NCI-H748 treated with DMSO at 0.1 percent for 48 hours (cell line): ENCODE measurements around the gene DAB2IP.

Source experiments
- DNase-seq: peaks from one replicate; lab custom pipeline; 2025; lab: John Stamatoyannopoulos, UW

DAB2IP gene

GRCh38 chr9:121763561-121764370 lies 112.3 kb downstream of the DAB2IP start:
- DNase-seq, result no peak

DNA sequence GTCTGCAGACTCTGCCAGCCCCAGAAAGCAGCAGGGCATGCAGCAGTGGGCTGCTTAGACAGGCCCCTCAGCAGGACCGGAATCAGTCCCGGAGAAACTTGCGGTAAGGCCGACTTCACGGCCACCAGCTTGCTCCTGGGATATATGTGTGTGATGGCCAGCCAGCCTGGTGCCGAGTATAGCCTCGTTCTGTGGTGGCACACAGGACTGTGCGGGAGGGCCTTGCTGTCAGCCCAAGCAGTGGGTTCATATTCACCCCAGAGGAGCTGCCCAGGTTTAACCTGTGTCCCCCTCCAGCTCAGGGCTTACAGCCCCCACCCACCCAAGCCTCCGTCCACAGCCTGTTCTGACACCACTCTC lies 112.9 kb downstream of the DAB2IP start:
- no peak for DNase-seq

DNA sequence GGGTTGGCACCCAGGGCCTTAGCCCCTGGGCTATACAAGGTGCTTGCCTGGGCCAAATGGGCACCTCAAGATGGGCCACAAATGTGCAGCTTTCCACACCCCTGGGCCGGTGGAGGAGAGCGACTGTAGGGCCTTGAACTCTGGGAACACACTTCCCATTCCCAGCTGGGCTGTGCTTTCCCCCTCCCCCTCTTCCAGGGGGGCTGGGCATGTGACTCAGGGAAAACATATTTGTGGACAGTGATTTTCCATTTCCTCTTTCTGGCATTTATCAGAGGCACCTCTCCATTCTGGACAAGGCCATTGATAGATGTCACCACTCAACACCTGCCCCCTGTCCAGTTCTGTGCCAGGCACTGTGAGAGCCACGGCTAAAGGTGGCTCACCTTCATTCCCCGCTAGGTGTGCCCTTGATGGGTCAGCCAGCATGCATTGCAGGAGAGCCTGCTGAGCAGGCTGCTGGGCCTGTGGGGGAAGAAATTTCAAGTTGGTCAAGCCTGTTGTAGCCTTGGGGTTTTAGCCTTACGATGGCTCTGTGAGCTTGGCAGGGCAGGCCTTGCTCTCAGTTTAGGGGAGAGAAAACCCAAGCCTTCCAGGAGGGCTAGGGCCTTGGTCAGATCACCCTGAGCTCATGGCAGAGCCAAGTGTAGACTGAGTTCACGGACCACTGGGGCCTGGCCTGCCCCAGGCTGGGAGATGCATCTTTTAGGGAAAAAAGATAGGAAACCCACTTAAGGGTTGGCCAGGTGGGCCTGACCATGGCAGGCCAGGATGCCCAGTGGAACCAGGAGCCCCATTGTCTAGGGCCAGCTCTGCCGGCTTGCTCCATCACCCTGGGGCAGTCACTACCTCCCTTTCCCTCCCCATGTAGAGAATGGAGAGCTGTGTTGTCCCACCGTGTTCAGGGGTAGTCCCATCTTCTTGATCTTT lies 113.9 kb downstream of the DAB2IP start:
- no peak for DNase-seq

DNA sequence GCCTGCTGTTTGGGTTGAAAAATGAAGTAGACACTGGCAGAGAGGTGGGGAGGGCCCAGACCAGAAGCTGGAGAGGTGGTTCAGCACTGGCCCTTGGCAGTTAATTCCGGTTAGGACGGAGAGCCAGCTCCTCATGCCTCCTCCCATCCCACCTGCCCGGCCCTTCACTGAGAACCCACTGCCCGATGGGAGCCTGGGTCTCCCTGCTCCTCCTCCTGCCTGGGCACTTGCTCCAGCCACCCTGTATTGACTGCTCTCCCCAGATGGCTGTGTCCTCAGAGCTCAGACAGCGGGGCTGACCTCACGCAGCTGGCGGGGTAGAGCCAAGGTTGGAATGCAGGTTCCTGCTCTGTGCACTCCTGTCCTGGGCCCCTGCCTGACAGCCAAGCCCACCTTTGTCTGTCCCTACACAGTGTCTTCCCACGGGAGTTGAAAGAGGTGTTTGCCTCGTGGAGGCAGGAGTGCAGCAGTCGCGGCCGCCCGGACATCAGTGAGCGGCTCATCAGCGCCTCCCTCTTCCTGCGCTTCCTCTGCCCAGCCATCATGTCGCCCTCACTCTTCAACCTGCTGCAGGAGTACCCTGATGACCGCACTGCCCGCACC lies 114.7 kb downstream of the DAB2IP start:
- no peak for DNase-seq

- no peak for DNase-seq
These were observed 115.8 kb downstream of the DAB2IP start for GRCh38 chr9:121767171-121767769.

DNA sequence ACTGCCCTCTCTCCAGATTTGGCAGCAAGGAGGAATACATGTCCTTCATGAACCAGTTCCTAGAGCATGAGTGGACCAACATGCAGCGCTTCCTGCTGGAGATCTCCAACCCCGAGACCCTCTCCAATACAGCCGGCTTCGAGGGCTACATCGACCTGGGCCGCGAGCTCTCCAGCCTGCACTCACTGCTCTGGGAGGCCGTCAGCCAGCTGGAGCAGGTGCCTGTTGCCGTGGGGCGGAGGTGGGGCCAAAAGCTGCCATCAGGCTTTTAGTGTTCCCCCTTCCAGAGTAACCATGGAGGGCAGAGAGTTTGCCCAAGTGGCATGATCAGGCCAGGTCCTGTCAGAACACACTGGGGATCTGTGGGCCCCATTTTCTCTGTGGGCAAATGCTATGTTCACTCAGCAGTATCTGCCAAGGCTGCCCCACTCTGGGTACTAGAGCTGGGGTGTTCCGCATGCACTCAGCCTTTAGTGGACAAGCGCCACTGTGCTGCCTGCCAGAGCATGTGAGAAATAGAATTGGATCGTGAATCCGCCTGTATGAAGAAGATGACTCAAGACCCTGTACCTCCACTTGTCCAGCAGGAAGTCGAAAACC lies 117.1 kb downstream of the DAB2IP start:
- DNase-seq, result no peak

DNA sequence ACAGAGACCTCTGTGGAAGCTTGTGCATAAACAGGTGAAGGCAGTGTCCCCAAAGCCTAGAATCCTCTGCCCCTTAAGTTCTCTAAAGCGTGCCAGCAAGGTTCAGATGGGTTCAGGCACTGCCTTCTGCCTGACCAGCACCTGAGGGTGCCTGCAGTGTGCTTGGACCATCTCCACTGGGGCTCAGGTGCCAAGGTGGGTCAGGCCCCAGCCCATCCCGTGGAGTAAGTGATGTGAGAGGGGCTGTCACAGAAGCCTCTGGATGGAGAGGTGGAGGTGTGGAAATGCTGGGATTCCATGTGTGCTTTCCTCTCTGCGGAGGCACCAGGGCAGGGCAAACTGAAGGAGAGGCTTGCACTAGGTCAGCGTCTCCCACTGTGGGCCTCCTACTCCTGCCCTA lies 118.5 kb downstream of the DAB2IP start:
- DNase-seq, result no peak

DNA sequence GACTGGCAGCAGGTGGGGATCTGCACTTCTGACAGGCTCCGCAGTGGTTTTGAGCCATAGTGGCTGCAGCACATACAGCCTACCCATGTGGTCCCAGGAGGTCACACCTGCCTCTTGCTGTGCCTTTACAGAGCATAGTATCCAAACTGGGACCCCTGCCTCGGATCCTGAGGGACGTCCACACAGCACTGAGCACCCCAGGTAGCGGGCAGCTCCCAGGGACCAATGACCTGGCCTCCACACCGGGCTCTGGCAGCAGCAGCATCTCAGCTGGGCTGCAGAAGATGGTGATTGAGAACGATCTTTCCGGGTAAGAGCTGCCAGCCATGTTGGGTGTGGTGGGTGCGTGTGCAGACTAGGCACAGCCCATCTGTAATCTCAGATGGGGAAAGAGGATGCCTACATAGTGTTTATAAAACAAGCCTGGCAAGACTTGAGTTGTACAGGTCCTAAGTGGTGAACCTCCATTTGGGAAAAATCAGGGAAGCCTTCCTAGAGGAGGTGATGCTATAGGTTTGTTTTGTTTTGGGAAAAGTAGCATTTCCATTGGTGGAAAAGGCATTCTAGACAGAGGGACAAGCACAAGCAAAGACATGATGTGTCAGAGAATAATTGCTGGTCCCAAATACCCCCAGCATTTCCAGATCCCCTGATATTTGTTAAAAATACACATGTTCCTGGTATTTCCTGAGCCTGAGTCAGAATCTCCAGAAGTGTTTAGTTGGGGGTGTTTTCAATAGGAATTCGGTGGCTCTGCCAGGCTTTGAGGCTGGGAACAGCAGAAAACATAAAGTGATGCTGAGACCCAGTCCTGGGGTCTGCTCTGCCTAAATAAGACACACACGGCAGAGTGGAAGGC lies 119.2 kb downstream of the DAB2IP start:
- no peak for DNase-seq

GRCh38 chr9:121771418-121771817 lies 120.0 kb downstream of the DAB2IP start:
- DNase-seq, result no peak

DNA sequence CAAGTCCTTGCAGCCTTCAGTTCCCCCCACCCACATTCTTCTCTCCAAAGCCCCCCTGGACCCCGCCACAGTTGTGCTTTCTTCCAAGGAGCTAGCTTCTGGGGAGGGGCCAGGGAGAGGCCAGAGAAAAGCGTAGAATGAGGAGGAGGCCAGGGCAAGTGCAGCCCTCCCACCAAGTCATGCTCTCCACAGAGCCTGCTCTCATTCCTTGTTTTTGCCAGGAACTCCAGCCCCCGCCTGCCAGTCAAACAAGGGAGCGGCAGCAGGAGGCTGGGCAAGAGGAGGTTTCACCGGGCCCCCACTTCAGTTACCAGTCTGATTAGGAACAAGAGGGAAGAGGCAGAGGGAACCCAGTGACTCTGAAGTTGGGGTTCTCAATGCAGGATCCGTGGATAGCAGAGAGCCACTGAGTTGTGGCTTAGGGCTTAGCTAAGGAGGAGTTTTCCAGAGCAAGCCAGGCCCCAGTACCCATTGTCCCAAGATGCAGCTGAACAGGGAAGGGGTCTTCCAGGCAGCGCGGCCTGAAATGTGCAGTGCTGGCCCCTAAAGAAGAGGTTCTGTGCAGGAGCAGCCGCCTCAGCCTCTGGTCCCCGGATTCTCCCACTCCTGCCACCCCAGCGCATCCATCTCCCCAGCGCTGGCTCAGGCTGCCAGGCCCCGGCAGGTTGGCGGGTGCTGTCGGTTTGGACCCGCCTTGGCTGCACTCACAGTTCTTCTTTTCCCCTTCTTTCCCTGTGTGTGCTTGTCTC lies 120.6 kb downstream of the DAB2IP start:
- DNase-seq, result no peak

GRCh38 chr9:121772600-121773285 lies 121.3 kb downstream of the DAB2IP start:
- no peak for DNase-seq

DNA sequence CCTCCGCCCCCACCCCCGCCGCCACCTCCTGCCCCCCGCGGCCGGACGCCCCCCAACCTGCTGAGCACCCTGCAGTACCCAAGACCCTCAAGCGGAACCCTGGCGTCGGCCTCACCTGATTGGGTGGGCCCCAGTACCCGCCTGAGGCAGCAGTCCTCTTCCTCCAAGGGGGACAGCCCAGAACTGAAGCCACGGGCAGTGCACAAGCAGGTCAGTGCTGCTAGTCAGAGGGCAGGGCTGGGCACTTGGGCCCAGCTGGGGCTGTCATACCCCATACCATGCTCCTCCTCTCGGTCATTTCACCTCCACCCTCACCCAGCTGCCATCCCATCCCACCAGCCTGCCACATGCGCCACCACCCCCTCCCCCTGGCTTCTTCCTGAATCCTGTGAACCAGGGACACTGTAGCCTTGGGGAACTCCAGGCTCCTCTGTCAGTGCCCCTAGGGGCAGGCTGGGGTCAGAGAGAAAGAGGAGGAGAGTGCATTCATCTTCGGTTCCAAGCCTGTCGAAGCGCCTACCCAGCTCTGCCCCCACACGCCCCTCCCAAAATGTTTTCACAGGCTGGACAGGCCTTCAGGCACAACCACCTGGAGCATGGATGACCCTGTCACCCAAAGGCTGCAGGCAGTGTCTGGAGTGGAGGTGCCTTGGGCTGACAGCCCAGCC lies 122.0 kb downstream of the DAB2IP start:
- no peak for DNase-seq

GRCh38 chr9:121773954-121774714 lies 122.7 kb downstream of the DAB2IP start:
- no peak for DNase-seq

GRCh38 chr9:121774715-121775613 lies 123.5 kb downstream of the DAB2IP start:
- no peak for DNase-seq

DNA sequence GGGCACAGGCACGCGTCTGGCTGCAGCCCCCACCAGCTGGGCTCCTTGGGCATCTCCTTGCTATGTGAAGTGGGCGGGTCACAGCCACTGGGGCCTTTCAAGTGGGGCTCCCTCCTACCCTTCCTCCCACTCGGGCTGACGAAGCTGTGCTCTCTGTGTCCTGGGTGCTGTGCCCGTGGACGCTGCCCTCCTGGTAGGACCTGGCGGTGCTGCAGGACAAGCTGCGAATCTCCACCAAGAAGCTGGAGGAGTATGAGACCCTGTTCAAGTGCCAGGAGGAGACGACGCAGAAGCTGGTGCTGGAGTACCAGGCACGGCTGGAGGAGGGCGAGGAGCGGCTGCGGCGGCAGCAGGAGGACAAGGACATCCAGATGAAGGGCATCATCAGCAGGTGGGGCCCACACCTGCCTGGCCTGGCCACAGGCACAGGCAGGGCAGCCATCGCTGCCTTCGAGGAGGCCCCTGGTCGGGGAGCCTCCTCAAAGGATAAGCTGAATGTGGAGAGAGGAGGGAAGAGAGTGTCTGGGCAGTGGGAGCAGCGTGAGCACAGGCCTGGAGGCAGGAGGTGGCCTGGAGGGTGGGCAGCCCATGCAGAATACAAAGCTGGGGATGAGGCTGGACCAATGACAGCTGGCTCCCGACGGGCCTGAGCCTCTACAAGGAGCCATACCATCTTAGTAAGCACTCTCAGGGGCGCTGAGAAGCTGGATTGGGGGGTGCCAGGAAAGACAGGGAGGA lies 124.7 kb downstream of the DAB2IP start:
- DNase-seq, result no peak
